Measurements from ENCODE around the gene CLEC1A. TPM values are rescaled to one million over a fixed set of nuclear protein-coding genes. Genes with fewer than 3 reads are reported as not detected.

The CLEC1A gene
- total and polyA plus RNA-seq, 2 of the 13 experiments (the other 11 are each of a cell fraction or from before 2014, with no cell fraction given) = not detected

DNA sequence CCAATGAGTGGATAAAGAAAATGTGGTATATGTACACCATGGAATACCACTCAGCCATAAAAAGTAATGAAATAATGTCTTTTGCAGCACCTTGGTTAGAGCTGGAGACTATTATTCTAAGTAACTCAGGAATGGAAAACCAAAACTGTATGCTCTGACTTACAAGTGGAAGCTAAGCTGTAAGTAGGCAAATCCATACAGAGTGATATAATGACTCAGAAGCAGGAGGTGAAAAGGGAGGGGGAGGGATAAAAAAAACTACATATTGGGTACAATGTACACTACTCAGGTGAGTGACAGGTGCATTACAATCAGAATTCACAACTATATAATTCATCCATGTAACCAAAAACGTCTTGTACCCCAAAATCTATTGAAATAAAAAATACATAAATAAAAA is 15.1 kb upstream of the CLEC1A start (continued):
- TF ChIP-seq, protein P1, sequence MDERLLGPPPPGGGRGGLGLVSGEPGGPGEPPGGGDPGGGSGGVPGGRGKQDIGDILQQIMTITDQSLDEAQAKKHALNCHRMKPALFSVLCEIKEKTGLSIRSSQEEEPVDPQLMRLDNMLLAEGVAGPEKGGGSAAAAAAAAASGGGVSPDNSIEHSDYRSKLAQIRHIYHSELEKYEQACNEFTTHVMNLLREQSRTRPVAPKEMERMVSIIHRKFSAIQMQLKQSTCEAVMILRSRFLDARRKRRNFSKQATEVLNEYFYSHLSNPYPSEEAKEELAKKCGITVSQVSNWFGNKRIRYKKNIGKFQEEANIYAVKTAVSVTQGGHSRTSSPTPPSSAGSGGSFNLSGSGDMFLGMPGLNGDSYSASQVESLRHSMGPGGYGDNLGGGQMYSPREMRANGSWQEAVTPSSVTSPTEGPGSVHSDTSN (CRISPR knock-in tag; IDR thresholded peaks at IDR 0.05) = no peak
- TF ChIP-seq, protein P2, sequence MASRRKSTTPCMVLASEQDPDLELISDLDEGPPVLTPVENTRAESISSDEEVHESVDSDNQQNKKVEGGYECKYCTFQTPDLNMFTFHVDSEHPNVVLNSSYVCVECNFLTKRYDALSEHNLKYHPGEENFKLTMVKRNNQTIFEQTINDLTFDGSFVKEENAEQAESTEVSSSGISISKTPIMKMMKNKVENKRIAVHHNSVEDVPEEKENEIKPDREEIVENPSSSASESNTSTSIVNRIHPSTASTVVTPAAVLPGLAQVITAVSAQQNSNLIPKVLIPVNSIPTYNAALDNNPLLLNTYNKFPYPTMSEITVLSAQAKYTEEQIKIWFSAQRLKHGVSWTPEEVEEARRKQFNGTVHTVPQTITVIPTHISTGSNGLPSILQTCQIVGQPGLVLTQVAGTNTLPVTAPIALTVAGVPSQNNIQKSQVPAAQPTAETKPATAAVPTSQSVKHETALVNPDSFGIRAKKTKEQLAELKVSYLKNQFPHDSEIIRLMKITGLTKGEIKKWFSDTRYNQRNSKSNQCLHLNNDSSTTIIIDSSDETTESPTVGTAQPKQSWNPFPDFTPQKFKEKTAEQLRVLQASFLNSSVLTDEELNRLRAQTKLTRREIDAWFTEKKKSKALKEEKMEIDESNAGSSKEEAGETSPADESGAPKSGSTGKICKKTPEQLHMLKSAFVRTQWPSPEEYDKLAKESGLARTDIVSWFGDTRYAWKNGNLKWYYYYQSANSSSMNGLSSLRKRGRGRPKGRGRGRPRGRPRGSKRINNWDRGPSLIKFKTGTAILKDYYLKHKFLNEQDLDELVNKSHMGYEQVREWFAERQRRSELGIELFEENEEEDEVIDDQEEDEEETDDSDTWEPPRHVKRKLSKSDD (CRISPR knock-in tag; IDR thresholded peaks at IDR 0.05; ENCODE audit: low read depth) = no peak
- TF ChIP-seq, protein P3, sequence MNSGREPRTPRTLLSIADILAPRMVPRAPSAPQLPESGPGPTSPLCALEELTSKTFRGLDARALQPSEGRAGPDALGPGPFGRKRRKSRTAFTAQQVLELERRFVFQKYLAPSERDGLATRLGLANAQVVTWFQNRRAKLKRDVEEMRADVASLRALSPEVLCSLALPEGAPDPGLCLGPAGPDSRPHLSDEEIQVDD (CRISPR knock-in tag; IDR thresholded peaks at IDR 0.05; ENCODE audit: borderline replicate concordance) = no peak

DNA sequence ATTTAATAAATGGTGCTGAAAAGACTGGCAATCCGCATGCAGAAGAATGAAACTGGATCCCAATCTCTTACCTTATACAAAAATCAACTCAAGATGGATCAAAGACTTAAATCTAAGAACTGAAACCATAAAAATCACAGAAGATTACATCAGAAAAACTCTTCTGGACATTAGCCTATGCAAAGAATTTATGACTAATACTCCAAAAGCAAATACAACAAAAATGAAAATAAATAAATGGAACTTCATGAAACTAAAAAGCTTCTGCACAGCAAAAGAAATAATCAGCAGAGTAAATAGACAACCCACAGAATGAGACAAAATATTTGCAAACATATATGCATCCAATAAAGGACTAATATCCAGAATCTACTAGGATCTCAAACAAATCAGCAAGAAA is 14.3 kb upstream of the CLEC1A start:
- CTCF ChIA-PET (ENCODE audit: low intra/inter-chr PET ratio, low total read pairs) = no interaction called here
- H3K4me2 ChIP-seq (ENCODE audit: low read depth, low read length) = no peak overlapping the region
- no peak for FAIRE-seq
- H3K27me3 ChIP-seq (ENCODE audit: control insufficient read depth in 1 of 2, insufficient read depth in 2 of 2, low read length in 2 of 2) = peaks cover 0 to 4% of the 10 kb centered on the region in 2 experiments; a peak in 2 of 5 replicates
- no peaks in the 10 kb centered on the region for H3K9me3 ChIP-seq (ENCODE audit: low read length)
- intact Hi-C loops (cut with micrococcal nuclease; ENCODE audit: unreplicated experiment) (no loop called here), in situ Hi-C loops (cut with HindIII; ENCODE audit: extremely low pct_ligation_motif_present, low pct_unique_long_range_greater_than_20kb) (no loop called here)
- POLR2A ChIA-PET = no interaction called here
- H3K4me1 ChIP-seq (ENCODE audit: insufficient read depth, low read length) = no peaks in the 10 kb centered on the region
- H3K9ac ChIP-seq (ENCODE audit: insufficient read depth, low read depth, low read length) = no peak overlapping the region
- no peak for DNase-seq (ENCODE audit: low spot score)
- no peak overlapping the region for H2AFZ ChIP-seq (ENCODE audit: low read length)
- H3K79me2 ChIP-seq (ENCODE audit: insufficient read depth, low read length) = no peaks in the 10 kb centered on the region
- WGBS (ENCODE audit: low lambda C conversion rate) = 79% methylated on average over 1 of the region's 1 CpG
- BruUV-seq (replicated peaks) = no TSS peak
- no peak overlapping the region for H3K4me3 ChIP-seq (replicated peaks in 1 of 3; ENCODE audit: insufficient read depth in 1 of 3, low read depth in 2 of 3, low read length in 3 of 3)
- no peak for ATAC-seq
- no peaks in the 10 kb centered on the region for H4K20me1 ChIP-seq (ENCODE audit: insufficient read depth, low read length)
- no peak overlapping the region for H3K27ac ChIP-seq (ENCODE audit: extremely low read length, insufficient read depth, low read length)
- TF ChIP-seq, protein P4, sequence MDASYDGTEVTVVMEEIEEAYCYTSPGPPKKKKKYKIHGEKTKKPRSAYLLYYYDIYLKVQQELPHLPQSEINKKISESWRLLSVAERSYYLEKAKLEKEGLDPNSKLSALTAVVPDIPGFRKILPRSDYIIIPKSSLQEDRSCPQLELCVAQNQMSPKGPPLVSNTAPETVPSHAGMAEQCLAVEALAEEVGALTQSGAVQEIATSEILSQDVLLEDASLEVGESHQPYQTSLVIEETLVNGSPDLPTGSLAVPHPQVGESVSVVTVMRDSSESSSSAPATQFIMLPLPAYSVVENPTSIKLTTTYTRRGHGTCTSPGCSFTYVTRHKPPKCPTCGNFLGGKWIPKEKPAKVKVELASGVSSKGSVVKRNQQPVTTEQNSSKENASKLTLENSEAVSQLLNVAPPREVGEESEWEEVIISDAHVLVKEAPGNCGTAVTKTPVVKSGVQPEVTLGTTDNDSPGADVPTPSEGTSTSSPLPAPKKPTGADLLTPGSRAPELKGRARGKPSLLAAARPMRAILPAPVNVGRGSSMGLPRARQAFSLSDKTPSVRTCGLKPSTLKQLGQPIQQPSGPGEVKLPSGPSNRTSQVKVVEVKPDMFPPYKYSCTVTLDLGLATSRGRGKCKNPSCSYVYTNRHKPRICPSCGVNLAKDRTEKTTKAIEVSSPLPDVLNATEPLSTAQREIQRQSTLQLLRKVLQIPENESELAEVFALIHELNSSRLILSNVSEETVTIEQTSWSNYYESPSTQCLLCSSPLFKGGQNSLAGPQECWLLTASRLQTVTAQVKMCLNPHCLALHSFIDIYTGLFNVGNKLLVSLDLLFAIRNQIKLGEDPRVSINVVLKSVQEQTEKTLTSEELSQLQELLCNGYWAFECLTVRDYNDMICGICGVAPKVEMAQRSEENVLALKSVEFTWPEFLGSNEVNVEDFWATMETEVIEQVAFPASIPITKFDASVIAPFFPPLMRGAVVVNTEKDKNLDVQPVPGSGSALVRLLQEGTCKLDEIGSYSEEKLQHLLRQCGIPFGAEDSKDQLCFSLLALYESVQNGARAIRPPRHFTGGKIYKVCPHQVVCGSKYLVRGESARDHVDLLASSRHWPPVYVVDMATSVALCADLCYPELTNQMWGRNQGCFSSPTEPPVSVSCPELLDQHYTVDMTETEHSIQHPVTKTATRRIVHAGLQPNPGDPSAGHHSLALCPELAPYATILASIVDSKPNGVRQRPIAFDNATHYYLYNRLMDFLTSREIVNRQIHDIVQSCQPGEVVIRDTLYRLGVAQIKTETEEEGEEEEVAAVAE (CRISPR knock-in tag; IDR thresholded peaks at IDR 0.05; ENCODE audit: borderline replicate concordance) = no peak
- TF ChIP-seq ZBTB1 (CRISPR knock-in tag; IDR thresholded peaks at IDR 0.05; ENCODE audit: borderline replicate concordance) (no peak), PHF20 (CRISPR knock-in tag; IDR thresholded peaks at IDR 0.05) (no peak), RXRB (CRISPR knock-in tag; IDR thresholded peaks at IDR 0.05; ENCODE audit: borderline replicate concordance) (no peak), ZNF225 (CRISPR knock-in tag; IDR thresholded peaks at IDR 0.05) (no peak), SPEN (CRISPR knock-in tag; IDR thresholded peaks at IDR 0.05; ENCODE audit: low read depth) (no peak), NCOA1 (CRISPR knock-in tag; IDR thresholded peaks at IDR 0.05) (no peak)
- TF ChIP-seq, protein P5, sequence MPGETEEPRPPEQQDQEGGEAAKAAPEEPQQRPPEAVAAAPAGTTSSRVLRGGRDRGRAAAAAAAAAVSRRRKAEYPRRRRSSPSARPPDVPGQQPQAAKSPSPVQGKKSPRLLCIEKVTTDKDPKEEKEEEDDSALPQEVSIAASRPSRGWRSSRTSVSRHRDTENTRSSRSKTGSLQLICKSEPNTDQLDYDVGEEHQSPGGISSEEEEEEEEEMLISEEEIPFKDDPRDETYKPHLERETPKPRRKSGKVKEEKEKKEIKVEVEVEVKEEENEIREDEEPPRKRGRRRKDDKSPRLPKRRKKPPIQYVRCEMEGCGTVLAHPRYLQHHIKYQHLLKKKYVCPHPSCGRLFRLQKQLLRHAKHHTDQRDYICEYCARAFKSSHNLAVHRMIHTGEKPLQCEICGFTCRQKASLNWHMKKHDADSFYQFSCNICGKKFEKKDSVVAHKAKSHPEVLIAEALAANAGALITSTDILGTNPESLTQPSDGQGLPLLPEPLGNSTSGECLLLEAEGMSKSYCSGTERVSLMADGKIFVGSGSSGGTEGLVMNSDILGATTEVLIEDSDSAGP (CRISPR knock-in tag; IDR thresholded peaks at IDR 0.05; ENCODE audit: borderline replicate concordance) = no peak
- H3K36me3 ChIP-seq (replicated peaks in 1 of 2; ENCODE audit: control insufficient read depth in 1 of 2, insufficient read depth in 2 of 2, low read length in 2 of 2) = no peaks in the 10 kb centered on the region
